Liver (tissue), 9 donors: ENCODE measurements around the gene MADD. TPM values are rescaled to one million over a fixed set of nuclear protein-coding genes. Genes with fewer than 3 reads are reported as not detected.
A peak's percentile ranks its signal among the peaks of the same experiment; 100 is the strongest.

Source experiments
- DNase-seq: peaks from one replicate; pipeline ENCODE4 v3.0.0-alpha.2; 2017; ENCODE audit warnings: low spot score
- H3K27ac ChIP-seq, 2 donors: one replicate each; pipeline ENCODE4 v1.7.0; 2013; ENCODE audit warnings: inconsistent platforms in 2 of 2, low read length in 2 of 2, control low read depth in 1 of 2, low read depth in 1 of 2, mild to moderate bottlenecking in 1 of 2
- H3K27me3 ChIP-seq, 4 donors: one replicate each; pipeline versions ENCODE4 v1.6.1 to v1.7.0; 2013; ENCODE audit warnings: low read length in 3 of 4, inconsistent platforms in 1 of 4, mild to moderate bottlenecking in 1 of 4, moderate library complexity in 1 of 4; ENCODE audit not compliant: control insufficient read depth in 4 of 4, insufficient read depth in 4 of 4
- H3K36me3 ChIP-seq, 4 donors: one replicate each; pipeline versions ENCODE4 v1.6.1 to v1.7.0; 2013; ENCODE audit warnings: low read length in 3 of 4, mild to moderate bottlenecking in 3 of 4, low read depth in 1 of 4, moderate library complexity in 1 of 4; ENCODE audit not compliant: control insufficient read depth in 4 of 4, insufficient read depth in 3 of 4
- H3K4me1 ChIP-seq, 4 donors: one replicate each; pipeline versions ENCODE4 v1.6.1 to v1.7.0; 2013; ENCODE audit warnings: low read length in 3 of 4, mild to moderate bottlenecking in 3 of 4, moderate library complexity in 1 of 4; ENCODE audit not compliant: control insufficient read depth in 4 of 4, insufficient read depth in 4 of 4
- H3K4me3 ChIP-seq, 3 donors: one replicate each; pipeline versions ENCODE4 v1.6.1 to v1.7.0; 2013; ENCODE audit warnings: low read length in 3 of 3, control low read depth in 1 of 3, low read depth in 1 of 3, mild to moderate bottlenecking in 1 of 3
- H3K9ac ChIP-seq, 2 donors: one replicate each; pipeline ENCODE4 v1.7.0; 2013; ENCODE audit warnings: low read length in 2 of 2, mild to moderate bottlenecking in 2 of 2, moderate library complexity in 2 of 2, control low read depth in 1 of 2, low read depth in 1 of 2
- H3K9me3 ChIP-seq, 4 donors: one replicate each; pipeline versions ENCODE4 v1.6.1 to v1.7.0; 2013; ENCODE audit warnings: low read length in 3 of 4; ENCODE audit not compliant: control insufficient read depth in 4 of 4
- ATF3 ChIP-seq: IDR thresholded peaks from 2 replicates; pipeline ENCODE4 v1.6.1; 2016; ENCODE audit warnings: antibody characterized with exemption
- CTCF ChIP-seq: fragments of 150-350 bp; IDR thresholded peaks from 2 replicates; pipeline ENCODE4 v1.5.1; 2017; ENCODE audit warnings: improper control_type of control experiment, low read depth, low read length; ENCODE audit not compliant: missing input control
- FOXA1 ChIP-seq: IDR thresholded peaks from 2 replicates; pipeline ENCODE4 v1.6.1; 2016; ENCODE audit warnings: antibody characterized with exemption
- FOXA2 ChIP-seq: IDR thresholded peaks from 2 replicates; pipeline ENCODE4 v1.6.1; 2016; ENCODE audit warnings: antibody characterized with exemption
- GABPA ChIP-seq, 2 donors: IDR thresholded peaks in 1 of 2; conservative IDR thresholded peaks in 1 of 2; 2 replicates each; pipeline ENCODE4 v1.6.1; 2016; ENCODE audit warnings: antibody characterized with exemption in 2 of 2, mild to moderate bottlenecking in 1 of 2, moderate library complexity in 1 of 2
- HNF4G ChIP-seq: IDR thresholded peaks from 2 replicates; pipeline ENCODE4 v1.6.1; 2016; ENCODE audit warnings: antibody characterized with exemption
- JUND ChIP-seq, 2 donors: IDR thresholded peaks; 2 replicates each; pipeline ENCODE4 v1.6.1; 2016; ENCODE audit warnings: antibody characterized with exemption in 2 of 2
- NR2F2 ChIP-seq: IDR thresholded peaks from 2 replicates; pipeline ENCODE4 v1.6.1; 2016; ENCODE audit warnings: antibody characterized with exemption
- RAD21 ChIP-seq, 2 donors: IDR thresholded peaks; 2 replicates each; pipeline ENCODE4 v1.6.1; 2016; ENCODE audit warnings: antibody characterized with exemption in 2 of 2, mild to moderate bottlenecking in 2 of 2
- REST ChIP-seq: IDR thresholded peaks from 2 replicates; pipeline ENCODE4 v1.6.1; 2016; ENCODE audit warnings: antibody characterized with exemption, mild to moderate bottlenecking
- RXRA ChIP-seq, 2 donors: IDR thresholded peaks; 2 replicates each; pipeline ENCODE4 v1.6.1; 2017 to 2018; ENCODE audit warnings: antibody characterized with exemption in 2 of 2, mild to moderate bottlenecking in 1 of 2
- SP1 ChIP-seq: IDR thresholded peaks from 2 replicates; pipeline ENCODE4 v1.6.1; 2018; ENCODE audit warnings: antibody characterized with exemption, mild to moderate bottlenecking
- YY1 ChIP-seq: IDR thresholded peaks from 2 replicates; pipeline ENCODE4 v1.6.1; 2016; ENCODE audit warnings: antibody characterized with exemption, mild to moderate bottlenecking
- WGBS: extraction: QIAGEN DNeasy Blood & Tissue Kit; methylation state at CpG from one replicate; pipeline ENCODE4 v1.1.7; 2013; 5-methylcytosine and 5-hydroxymethylcytosine counted together
- polyA plus RNA-seq, 2 donors: library from polyadenylated mRNA; stranded (reverse) in 1 of 2; unstranded in 1 of 2; fragments of 200-250 nt in 1 of 2; fragments of >200 nt in 1 of 2; fragmentation: Nextera tagmentation in 1 of 2; extraction: Ambion mirVana in 1 of 2; gene quantifications; one replicate each; pipeline versions ENCODE4 v1.2.1 to v1.2.3, GENCODE V29; 2013 to 2015
- total RNA-seq, 2 donors: library from RNA; depleted of rRNA; stranded (reverse); fragments of >200 nt; gene quantifications; one replicate each; pipeline ENCODE4 v1.2.3, GENCODE V29; 2014
- donor health status: healthy.
- donor health status: healthy.
- donor health status: healthy.
- donor health status: healthy.
- donor health status: healthy.

The MADD gene
- total and polyA plus RNA-seq, 4 donors = 9.9 to 20.5 (median 11.1) TPM

GRCh38 chr11:47375020-47375419 is 105.1 kb downstream of the MADD start:
- whole genome bisulfite sequencing = 79% methylated on average over 8 of the region's 8 CpGs
- no peaks in the 10 kb centered on the region for H3K36me3 ChIP-seq
- no peaks in the 10 kb centered on the region for H3K27me3 ChIP-seq
- no peak overlapping the region for H3K4me3 ChIP-seq
- no peaks in the 10 kb centered on the region for H3K9me3 ChIP-seq
- H3K27ac ChIP-seq = no peak overlapping the region
- peaks cover 0 to 2% (median 0%) of the 10 kb centered on the region in 4 donors for H3K4me1 ChIP-seq
- no peak for DNase-seq
- no peak for TF ChIP-seq FOXA1
- no peak for TF ChIP-seq GABPA (IDR thresholded peaks at IDR 0.05 in 1 of 2, conservative IDR thresholded peaks at IDR 0.05 in 1 of 2)
- no peak for TF ChIP-seq SP1
- no peak for TF ChIP-seq HNF4G
- no peak for TF ChIP-seq ATF3
- no peak for TF ChIP-seq RXRA (IDR thresholded peaks at IDR 0.05)
- no peak for TF ChIP-seq FOXA2
- peak overlapping the region in 1 of 2 donors; percentile 12 for H3K9ac ChIP-seq

- peaks cover 0 to 2% (median 0%) of the 10 kb centered on the region in 4 donors for H3K4me1 ChIP-seq
- H3K9me3 ChIP-seq = no peaks in the 10 kb centered on the region
- H3K27ac ChIP-seq = peak overlapping the region in 1 of 2 donors; percentile 72
- 91% methylated on average over 13 of the region's 13 CpGs for WGBS
- peak overlapping the region in 1 of 3 donors; percentile 15 for H3K4me3 ChIP-seq
- H3K36me3 ChIP-seq = no peaks in the 10 kb centered on the region
- TF ChIP-seq RAD21 (IDR thresholded peaks at IDR 0.05) (no peak), FOXA1 (no peak), CTCF (no peak), HNF4G (no peak), REST (no peak), YY1 (no peak), JUND (IDR thresholded peaks at IDR 0.05) (no peak), NR2F2 (no peak), GABPA (IDR thresholded peaks at IDR 0.05 in 1 of 2, conservative IDR thresholded peaks at IDR 0.05 in 1 of 2) (no peak)
- no peaks in the 10 kb centered on the region for H3K27me3 ChIP-seq
- no peak overlapping the region for H3K9ac ChIP-seq
- no peak for DNase-seq
These were observed 105.7 kb downstream of the MADD start for GRCh38 chr11:47375546-47376085.
